ENCODE results near the gene MAN1B1. TPM values are rescaled to one million over a fixed set of nuclear protein-coding genes. Genes with fewer than 3 reads are reported as not detected.

Gene MAN1B1
- total and polyA plus RNA-seq, 2 of the 4 experiments (the other 2 are of a cell fraction) = 28.7 to 55.1 TPM

DNA sequence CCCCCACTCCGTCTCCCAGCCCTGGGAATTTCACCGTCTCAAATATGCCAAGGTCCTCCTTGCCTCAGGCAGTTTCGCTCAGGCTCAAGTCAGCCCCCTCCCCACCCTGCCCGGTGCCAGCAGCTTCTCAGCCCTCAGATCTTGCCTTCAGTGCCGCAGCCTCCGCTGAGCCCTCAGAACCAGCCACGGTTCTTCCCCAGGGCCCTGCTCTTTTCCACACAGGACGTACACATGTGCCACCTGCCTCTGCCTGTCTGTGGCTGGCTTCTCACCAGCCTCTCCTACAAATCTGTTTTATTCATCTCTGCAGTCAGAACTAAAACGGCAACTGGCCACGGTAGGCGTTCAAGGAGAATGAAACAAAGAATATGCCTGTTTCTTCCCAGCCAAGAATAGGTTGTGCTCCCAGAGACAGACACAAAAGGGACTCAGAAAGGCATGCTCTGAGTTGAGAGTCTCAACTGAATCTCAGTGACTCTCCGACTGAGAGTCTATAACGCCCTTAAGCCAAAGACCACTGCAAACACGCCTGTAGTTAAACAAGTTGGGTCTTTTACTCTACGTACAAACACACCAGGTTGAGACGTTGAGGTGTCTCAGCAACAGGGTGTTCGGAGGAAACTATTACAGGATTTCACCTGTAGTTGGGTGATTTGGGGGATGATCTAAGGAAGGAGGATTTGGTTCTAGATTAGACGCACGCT, 41.5 kb downstream of the MAN1B1 start:
- Histone ChIP-seq H3K79me1 (ENCODE audit: low read depth in 1 of 2, low read length in 2 of 2) (peaks cover 13 to 40% of the 10 kb centered on the region in 2 experiments), H4K5ac (ENCODE audit: low read depth, low read length) (no peak overlapping the region), H3K36me3 (ENCODE audit: control insufficient read depth, insufficient read depth, low read length) (no peaks in the 10 kb centered on the region), H3K23ac (ENCODE audit: low read depth, low read length) (peak overlapping the region; percentile 54; the same call in 1 of the 2 replicates), H3K4me2 (ENCODE audit: low read depth, low read length) (peak overlapping the region; percentile 86), H2AK9ac (replicated peaks; ENCODE audit: low read depth, low read length, poor library complexity) (peak overlapping the region; percentile 96), H3K4me1 (ENCODE audit: control insufficient read depth, insufficient read depth, low read length) (peaks cover 12% of the 10 kb centered on the region; the same call in 1 of the 2 replicates), H2BK5ac (ENCODE audit: low read depth, low read length, poor library complexity, severe bottlenecking) (no peak overlapping the region), H4K8ac (ENCODE audit: low read depth in 2 of 2, low read length in 2 of 2) (peak overlapping the region; percentile 17 to 96; a peak in 2 of 4 replicates), H3K9me3 (ENCODE audit: control insufficient read depth, insufficient read depth, low read length) (peaks cover 4% of the 10 kb centered on the region; the same call in 1 of the 2 replicates), H3K18ac (ENCODE audit: low read depth, low read length) (no peak overlapping the region), H3K56ac (ENCODE audit: extremely low read depth, insufficient read depth, low read length) (0 out of 2 replicates have a peak overlapping the region, but pooled peaks have one; percentile 36), H4K20me1 (ENCODE audit: insufficient read depth, low read length) (peaks cover 8% of the 10 kb centered on the region; the same call in 1 of the 2 replicates), H2BK15ac (ENCODE audit: low read depth, low read length) (no peak overlapping the region), H3K9me1 (ENCODE audit: insufficient read depth, low read length) (peaks cover 16% of the 10 kb centered on the region), H3K14ac (replicated peaks; ENCODE audit: low read depth, low read length) (no peak overlapping the region), H3K27me3 (ENCODE audit: control insufficient read depth, insufficient read depth, low read length) (no peaks in the 10 kb centered on the region), H3K27ac (ENCODE audit: insufficient read depth, low read length) (no peak overlapping the region), H2BK20ac (ENCODE audit: low read depth, low read length) (no peak overlapping the region), H2BK120ac (ENCODE audit: low read depth, low read length) (no peak overlapping the region), H4K91ac (ENCODE audit: insufficient read depth, low read depth, low read length) (no peak overlapping the region), H3K4ac (ENCODE audit: low read depth, low read length) (no peak overlapping the region; the same call in 1 of the 2 replicates), H3K9ac (ENCODE audit: low read depth, low read length) (0 out of 2 replicates have a peak overlapping the region, but pooled peaks have one; percentile 90), H3K4me3 (ENCODE audit: insufficient read depth, low read depth, low read length) (0 out of 2 replicates have a peak overlapping the region, but pooled peaks have one; percentile 76), H2AK5ac (ENCODE audit: low read depth, low read length) (peak overlapping the region; percentile 80; the same call in 1 of the 2 replicates), H2AFZ (replicated peaks; ENCODE audit: low read length, poor library complexity) (no peak overlapping the region)
- no peak for ATAC-seq (ENCODE audit: low read depth)
- dilution Hi-C loops (cut with HindIII; ENCODE audit: low sequenced_read_pairs, unreplicated experiment) (no loop called here), in situ Hi-C loops (cut with MboI; ENCODE audit: low sequenced_read_pairs) (no loop called here), intact Hi-C loops (cut with micrococcal nuclease) (no loop called here)
- WGBS, 2 experiments (ENCODE audit: extremely low coverage in 2 of 2, insufficient read length in 1 of 2) = 83% methylated on average over 8 of the region's 19 CpGs; no CpG with 5 or more reads in 1 of the 2 experiments
- ChIA-PET POLR2A (ENCODE audit: unreplicated experiment) (no interaction called here), CTCF (interaction anchor here (0.6 kb wide), 1 partner anchor 15 kb away, joined by 4 read pairs; no protein-coding TSS in a partner anchor)
- DNase-seq = no peak
- TF ChIP-seq, protein P1, sequence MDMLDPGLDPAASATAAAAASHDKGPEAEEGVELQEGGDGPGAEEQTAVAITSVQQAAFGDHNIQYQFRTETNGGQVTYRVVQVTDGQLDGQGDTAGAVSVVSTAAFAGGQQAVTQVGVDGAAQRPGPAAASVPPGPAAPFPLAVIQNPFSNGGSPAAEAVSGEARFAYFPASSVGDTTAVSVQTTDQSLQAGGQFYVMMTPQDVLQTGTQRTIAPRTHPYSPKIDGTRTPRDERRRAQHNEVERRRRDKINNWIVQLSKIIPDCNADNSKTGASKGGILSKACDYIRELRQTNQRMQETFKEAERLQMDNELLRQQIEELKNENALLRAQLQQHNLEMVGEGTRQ (IDR thresholded peaks at IDR 0.05; ENCODE audit: low read depth, low read length) = no peak
- BruUV-seq (replicated peaks) = no TSS peak
